ENCODE data around the gene ACAP1.
"Not testable (repeated sequence)": the region's sequence is repeated elsewhere in the genome, so short reads cannot be mapped to it uniquely, and the experiment has no call there.

The ACAP1 gene

DNA sequence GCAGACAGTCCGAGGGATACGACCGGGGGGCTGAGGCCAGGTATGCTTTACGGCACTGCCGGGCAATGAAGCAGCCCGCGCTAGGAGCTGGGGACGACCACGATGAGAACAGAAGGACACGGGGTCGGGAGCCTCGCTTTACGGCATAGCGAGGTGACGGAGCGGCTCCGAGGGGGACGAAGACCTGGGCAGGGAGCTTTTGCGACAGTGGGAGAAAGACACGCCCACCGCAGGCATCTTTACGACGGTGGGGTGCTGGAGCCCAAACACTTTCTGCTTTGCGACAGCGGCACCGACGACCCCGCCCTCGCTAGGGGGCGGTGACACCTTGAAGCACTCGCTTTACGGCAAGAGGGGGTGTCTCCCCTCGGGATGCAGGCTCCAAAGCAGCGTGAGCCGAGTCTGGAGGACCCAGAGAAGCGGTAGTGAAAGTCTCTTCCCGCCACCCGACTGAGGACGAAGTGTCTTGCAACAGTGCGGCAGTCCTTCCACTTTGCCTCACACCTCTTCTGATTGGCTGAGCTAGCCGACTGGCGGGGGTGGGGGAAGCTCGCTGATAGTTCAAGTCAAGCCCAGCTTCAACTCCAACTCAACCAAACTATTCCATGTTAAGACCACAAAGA is 6.8 kb upstream of the ACAP1 start:
- DNase-seq (ENCODE audit: low read depth, low spot score): peak; percentile 98

DNA sequence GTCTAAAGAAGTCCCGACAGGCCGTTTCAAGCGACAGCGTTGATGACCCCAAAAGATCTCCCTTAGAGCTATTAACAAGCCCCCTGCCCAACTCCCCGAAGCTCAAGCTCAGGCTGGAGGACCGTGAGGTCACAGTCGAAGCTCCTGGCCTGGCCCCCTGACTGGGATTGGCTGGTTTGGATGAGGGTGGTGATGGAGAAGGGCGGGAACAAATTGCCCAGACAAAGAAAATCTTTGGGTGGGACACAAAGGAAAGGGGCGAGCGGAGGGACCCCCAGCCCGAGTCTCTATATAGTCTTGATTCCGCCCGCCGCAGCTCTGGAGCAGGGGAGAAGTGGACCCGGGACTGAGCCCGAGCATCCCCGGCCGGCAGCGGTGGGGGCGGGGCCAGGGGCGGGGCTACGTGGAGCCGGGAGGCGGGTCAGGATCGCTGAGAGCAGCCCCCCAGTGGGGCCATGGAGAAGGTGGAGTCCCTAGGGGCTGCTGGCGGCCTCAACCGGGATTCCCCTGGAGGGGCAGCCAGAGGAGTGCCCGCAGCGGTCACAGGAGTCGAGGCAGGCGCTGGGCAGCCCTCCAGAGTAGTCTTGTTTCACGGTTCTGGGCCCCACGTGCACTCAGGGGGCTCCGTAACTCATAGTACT is 6.2 kb upstream of the ACAP1 start:
- peak; percentile 57 for DNase-seq (ENCODE audit: low read depth, low spot score)

DNA sequence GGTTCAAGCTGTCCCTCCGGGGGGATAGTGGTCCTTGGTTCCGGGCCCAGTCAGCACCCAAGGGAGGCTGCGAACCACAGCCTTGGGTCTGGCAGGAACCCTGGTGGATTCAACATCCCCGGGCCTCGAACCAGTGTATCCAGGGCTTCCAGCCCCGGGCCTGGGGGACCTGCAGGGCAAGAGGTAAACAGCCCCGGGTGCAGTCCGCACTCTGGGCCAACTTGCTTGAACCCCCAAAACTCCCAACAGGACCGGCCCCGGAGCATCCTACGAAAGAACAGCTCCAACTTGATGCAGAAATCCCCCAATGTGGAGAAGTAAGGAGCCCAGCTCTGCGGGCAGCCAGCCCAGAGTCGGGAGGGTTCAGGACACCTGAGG is 5.7 kb upstream of the ACAP1 start:
- no peak for DNase-seq (ENCODE audit: low read depth, low spot score)

DNA sequence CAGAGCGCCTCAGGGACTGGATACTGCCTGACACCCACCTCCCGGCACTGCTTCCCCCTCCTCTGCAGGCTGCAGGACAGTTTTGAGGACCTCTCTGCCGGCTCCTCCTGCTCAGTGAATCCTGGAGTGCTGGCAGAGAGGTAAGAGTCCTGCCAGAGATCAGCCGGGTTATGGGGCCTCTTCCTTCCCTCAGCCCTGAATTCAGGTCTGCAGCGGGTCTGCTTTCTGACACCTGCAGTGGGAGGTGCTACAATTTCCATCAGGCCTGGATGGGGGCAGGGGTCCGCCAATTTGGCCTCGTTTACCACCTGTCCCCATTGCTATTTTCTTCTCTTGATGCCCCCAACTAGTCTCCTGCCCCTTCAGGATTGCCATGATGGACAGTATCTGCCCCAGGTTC is 4.2 kb upstream of the ACAP1 start:
- no peak for DNase-seq (ENCODE audit: low read depth, low spot score)

DNA sequence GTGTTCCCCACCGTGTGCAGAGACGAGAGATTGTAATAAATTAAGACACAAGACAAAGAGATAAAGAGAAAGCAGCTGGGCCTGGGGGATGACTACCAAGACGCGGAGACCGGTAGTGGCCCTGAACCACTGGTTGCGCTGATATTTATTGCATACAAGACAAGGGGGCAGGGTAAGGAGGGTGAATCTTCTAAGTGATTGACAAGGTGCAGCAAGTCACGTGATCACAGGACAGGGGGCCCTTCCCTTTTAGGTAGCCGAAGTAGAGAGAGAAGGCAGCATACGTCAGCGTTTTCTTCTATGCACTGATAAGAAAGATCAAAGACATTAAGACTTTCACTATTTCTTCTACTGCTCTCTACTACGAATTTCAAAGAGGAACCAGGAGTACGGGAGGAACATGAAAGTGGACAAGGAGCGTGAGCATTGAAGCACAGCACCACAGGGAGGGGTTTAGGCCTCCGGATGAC is 3.7 kb upstream of the ACAP1 start:
- not testable (repeated sequence) for DNase-seq (ENCODE audit: low read depth, low spot score)

DNA sequence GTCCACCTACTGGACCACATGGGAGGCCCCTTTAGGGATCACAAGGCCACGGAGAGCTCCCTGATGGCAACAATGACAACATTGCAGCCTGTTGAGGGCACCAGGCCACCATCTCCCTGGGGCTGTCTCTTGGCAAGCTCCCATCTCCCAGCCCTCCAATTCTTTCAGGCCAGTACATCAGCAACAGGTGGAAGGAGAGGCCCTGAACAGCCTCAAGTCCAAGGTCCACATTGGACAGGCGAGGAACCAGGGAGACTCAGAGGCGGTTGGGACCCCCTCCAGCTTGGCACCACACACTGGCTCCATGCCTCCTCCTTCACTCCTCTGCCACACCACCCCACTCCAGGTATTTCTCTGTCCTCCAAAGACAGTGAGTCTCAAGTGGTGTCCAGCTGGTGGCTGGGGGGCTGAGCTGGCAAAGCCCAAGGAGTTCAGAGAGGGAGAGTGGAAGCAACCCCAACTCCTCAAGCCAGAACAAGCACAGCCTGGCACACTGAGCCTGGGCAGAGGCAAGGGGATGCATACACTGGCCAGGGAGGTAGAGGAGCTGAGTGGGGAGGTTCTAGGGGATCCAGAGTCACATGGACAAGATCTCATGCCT is 1.3 kb upstream of the ACAP1 start:
- no peak for DNase-seq (ENCODE audit: low read depth, low spot score)

DNA sequence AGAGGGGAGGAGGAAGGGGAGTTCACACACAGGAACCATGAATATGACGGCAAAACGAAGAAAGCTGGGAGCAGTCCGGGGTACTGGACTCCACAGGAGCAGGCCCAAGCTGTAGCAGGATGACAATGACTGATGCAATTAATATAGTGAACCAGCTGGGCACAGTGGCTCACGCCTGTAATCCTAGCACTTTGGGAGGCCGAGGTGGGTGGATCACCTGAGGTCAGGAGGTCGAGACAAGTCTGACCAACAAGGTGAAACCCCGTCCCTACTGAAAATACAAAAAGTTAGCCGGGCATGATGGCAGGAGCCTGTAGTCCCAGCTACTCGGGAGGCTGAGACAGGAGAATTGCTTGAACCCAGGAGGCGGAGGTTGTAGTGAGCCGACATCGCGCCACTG is 564 bp upstream of the ACAP1 start:
- not testable (repeated sequence) for DNase-seq (ENCODE audit: low read depth, low spot score)

DNA sequence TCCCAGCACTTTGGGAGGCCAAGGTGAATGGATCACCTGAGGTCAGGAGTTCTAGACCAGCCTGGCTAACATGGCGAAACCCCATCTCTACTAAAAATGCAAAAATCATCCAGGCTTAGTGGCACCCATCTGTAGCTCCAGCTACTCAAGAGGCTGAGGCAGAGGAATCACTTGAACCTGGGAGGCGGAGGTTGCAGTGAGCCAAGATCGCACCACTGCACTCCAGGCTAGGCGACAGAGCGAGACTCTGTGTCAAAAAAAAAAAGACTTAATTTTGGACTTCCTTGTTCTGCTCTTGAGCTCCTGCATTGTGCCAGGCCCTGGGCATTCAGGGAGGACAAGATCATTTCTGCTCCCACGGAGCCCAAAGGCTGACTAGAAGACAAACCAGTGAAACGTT is 1.3 kb downstream of the ACAP1 start:
- not testable (repeated sequence) for DNase-seq (ENCODE audit: low read depth, low spot score)

DNA sequence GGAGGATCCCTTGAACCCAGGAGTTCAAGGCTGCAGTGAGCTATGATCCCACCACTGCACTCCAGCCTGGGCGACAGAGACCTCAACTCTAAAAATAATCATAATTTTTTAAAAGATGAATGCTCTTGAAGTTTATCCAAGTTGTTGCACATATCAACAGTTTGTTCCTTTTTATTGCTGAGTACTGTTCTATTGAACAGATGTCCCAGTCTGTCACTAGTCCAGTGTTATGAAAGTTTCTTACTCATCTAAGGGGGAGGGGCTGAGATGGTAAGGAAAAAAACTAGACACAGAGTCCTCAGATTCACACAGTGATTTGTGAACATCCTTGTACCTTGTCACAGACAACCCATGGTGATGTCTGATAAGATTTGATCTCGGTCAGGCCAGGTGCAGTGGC is 3.9 kb downstream of the ACAP1 start:
- DNase-seq (ENCODE audit: low read depth, low spot score): no peak

DNA sequence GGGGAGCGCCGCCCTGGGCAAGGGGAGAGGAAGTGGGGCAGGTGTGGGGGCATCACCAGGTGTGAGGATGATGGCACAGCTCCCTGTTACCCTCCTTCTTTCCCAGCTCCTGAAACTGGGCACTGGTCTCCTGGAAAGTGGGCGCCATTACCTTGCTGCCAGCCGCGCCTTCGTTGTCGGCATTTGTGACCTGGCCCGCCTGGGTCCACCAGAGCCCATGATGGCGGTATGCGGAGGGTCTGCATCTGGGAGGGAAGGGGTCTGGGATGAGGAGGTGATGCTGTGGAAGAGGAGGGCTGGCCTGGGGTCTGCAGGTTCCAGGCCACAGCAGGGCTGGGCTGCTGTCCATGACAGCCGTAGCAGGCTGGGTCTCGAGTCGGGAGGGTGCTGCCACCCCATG is 5.5 kb downstream of the ACAP1 start:
- DNase-seq (ENCODE audit: low read depth, low spot score): no peak

DNA sequence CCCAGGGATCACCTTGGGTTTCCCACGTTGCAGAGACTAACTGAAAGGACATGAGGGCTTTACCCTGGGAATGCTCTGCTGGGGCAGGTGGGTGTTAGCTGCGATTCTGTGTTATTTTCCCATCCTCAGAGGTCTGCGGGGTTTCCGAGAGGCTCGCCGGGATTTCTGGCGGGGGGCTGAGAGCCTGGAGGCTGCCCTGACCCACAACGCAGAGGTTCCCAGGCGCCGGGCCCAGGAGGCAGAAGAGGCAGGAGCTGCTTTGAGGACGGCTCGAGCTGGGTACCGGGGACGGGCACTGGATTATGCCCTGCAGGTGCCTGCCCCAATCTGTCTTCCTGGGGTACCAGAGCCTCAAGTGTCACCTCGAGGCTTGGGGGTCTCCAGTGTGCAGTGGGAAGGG is 6.9 kb downstream of the ACAP1 start:
- DNase-seq (ENCODE audit: low read depth, low spot score): no peak

DNA sequence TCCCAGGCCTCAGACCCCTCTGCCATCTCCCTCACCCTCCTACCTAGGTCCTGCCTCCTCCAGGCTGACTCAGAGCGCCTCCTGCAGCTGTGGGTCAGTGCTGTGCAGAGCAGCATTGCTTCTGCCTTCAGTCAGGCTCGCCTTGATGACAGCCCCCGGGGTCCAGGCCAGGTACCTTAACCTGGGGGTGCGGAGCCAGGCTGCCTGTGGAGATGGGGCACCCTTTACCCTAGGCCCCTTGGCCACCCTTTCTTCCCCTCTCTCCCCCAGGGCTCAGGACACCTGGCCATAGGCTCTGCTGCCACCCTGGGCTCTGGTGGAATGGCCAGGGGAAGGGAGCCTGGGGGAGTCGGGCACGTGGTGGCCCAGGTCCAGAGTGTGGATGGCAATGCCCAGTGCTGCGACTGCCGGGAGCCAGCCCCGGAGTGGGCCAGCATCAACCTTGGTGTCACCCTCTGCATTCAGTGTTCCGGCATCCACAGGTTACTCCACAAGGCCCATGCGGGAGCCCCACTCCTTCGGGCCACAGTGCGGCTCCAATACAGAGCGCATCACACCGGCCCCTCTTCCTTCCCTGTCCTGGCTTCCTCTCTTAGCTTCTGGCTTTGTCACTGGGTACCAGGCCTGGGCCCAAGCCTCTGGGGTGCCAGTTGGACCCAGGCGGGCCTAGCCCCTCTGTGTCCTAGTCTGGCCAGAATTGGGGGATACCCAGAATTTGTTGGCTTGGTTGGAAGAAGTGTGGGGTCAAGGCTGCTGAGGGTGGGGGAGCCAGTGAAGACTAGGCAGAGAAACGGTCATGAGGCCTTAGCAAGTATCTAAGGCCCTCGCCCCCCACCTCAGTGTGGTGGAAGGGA is 10.7 kb downstream of the ACAP1 start:
- no peak for DNase-seq (ENCODE audit: low read depth, low spot score)

DNA sequence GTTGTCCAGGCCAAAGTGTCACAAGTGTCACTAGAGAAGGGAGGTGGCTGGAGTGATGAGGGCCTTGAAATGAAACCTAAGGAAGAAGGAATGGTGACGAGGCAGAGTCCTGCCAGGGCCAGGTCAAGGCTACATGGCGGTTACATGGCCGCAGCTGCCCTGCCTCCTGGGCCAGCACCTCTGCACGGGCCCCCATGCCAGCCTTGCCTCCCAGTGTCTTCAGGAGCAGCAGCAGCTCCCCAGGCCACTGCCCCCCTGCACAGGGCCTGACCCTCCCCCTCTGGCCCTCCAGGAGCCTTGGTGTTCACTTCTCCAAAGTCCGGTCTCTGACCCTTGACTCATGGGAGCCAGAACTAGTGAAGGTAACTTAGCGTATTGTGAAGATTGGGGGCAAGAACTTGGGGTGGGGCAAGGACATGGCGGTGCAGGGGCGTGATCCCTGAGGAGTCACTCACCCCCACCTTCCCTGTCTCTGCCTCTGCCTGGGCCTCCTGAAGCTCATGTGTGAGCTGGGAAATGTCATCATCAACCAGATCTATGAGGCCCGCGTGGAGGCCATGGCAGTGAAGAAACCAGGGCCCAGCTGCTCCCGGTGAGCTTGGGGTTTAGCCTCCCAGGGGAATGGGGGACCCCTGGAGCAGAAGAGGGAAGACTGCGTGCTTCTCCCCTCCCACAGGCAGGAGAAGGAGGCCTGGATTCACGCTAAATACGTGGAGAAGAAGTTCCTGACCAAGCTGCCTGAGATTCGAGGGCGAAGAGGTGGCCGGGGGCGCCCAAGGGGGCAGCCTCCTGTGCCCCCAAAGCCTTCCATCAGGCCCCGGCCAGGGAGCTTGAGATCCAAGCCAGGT is 11.5 kb downstream of the ACAP1 start:
- DNase-seq (ENCODE audit: low read depth, low spot score): no peak

DNA sequence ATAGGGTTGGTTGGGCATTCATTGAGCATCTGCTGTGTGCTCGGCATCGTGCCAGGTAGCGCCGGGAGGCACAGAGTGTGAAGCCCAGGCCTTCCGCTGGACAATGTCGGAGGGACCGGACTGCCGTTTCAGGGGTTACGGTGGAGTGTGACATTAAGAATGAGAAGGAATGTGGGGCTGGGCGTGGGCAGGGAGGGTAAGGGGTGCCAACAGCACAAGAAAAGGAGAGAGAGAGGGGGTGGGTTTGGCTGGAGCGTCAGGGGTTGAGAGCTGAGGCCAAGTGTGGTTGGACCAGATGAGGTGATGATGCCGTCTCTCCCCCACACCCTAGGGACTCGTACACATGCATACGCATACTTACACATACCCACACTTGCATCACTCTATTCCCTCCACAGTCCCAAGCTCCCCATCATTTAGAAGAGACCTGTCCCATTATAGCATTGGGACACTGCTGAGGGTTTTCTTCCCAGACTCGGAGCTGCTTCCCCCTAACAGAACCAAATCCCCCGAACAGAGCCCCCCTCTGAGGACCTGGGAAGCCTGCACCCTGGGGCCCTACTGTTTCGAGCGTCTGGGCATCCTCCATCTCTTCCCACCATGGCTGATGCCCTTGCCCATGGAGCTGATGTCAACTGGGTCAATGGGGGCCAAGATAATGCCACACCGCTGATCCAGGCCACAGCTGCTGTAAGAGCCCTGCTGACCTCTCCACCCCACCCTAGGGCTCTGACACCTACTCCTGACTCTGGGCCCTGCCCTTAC is 12.3 kb downstream of the ACAP1 start:
- no peak for DNase-seq (ENCODE audit: low read depth, low spot score)

DNA sequence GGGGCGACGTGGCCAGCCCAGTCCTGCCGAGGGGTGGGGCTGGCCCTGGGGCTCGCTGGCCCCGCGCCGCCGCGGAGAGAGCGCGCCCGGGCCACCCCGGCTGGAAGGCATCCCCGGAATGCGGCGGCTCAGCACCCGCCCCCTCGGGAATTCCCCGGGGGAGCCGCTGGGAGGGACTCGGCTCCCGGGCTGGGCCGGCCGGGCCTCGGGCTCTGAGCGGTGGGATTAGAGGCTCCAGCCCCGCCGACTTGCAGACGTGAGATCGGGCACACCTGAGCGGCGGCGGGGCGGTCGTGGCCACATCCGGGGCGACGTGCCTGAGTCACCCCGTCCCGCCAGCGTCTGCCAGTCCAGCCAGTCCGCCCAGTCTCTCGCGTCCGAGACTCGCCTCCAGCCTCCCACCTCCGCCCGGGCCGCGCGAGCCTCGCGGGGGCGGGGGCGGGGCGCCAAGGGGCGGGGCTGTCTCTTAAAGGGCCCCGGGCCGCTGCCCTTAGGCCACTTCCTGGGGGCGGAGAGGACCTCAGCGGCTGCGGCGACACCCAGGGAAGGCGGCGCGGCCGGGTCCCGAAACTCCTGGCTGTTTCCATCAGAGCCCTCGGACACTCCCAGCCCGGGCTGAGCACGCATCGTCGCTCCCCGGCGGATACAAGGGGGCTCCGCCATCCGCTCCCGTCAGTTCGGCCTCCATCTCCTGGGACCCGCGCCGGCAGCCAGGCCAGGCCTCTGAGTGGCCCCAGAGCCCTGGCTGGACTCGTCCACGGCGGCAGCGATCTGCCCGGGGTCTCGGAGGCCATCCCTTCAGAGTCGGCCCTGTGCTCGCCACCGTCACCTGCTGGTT is 15.6 kb downstream of the ACAP1 start, which contains the start of gene KCTD11:
Gene KCTD11 (plus strand): TSS at position 498 of the 838 bp plus-strand sequence.
- DNase-seq (ENCODE audit: low read depth, low spot score): peak; percentile 37

DNA sequence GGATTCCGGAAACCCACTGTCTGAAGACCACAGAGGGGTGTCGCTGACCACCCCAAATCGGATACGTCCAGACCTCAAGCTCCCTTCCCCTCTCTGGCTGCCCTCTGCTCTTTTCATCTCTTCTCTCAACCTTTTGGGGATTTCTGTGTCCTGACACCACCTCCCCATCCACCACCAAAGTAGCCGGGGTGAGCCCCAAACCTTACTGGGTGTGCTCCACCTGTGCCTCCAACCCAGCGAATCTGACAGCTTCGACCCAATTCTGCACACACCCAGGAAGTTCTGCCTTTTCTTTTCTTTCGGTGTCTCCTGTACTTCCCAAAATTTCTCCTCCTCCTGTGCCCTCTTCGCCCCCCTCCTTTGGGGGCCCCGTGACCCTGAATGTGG is 16.2 kb downstream of the ACAP1 start:
- no peak for DNase-seq (ENCODE audit: low read depth, low spot score)

DNA sequence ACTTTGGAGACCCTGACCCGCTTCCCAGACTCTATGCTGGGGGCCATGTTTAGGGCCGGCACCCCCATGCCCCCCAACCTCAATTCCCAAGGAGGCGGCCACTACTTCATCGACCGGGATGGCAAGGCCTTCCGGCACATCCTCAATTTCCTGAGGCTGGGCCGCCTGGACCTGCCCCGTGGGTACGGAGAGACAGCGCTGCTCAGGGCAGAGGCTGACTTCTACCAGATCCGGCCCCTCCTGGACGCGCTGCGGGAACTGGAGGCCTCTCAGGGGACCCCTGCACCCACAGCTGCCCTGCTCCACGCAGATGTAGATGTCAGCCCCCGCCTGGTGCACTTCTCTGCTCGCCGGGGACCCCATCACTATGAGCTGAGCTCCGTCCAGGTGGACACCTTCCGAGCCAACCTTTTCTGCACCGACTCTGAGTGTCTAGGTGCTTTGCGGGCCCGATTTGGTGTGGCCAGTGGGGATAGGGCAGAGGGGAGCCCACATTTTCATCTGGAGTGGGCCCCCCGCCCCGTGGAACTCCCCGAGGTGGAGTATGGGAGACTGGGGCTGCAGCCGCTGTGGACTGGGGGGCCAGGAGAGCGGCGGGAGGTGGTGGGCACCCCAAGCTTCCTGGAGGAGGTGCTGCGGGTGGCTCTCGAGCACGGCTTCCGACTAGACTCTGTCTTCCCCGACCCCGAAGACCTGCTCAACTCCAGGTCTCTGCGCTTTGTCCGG is 16.7 kb downstream of the ACAP1 start:
- no peak for DNase-seq (ENCODE audit: low read depth, low spot score)

DNA sequence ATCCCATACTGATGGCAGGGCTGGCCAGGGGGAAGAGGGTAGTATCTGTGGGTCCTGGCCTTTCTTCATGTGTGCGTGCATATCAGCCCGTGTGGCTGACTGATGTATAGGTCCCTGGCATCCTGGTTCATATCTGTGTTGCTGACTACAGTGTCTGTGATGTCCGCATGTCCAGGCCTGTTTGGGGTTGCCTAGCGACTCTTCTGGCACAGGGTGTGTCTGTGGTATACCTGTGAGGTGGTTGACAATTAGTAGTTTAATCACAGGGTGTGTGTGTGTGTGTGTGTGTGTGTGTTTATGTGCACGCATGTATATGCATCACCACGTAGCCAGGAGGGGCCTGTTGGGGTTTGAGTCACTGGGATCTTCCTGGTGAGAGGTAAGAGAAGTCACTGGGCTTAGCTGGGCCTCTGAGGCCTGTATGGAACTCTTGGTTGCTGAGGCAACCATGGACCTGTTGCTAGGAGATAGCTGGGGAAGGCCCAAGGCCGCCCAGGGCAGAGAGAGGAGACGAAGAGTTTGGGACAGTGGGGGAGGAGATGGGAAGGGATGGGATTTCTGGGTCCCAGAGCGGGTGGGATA is 18.0 kb downstream of the ACAP1 start:
- DNase-seq (ENCODE audit: low read depth, low spot score): no peak

DNA sequence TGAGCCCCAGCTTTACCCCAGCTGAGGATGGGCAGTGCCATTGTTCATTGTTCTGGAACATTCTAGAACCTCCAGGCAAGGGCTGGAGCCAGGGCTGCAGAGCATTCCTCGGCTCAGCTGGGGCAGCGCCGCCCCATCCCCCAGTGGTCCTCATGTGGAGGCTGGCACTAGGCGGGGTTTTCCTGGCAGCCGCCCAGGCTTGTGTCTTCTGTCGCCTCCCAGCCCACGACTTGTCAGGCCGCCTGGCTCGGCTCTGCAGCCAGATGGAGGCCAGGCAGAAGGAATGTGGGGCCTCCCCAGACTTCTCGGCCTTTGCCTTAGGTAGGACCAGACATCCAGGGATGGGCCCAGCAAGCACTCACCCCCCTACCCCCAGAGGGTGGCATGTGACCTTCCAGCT is 18.7 kb downstream of the ACAP1 start, which contains the start of gene TMEM95:
Gene TMEM95 (plus strand): TSS at position 104 of the 400 bp plus-strand sequence. CDS start 49 bp downstream, at position 153.
- DNase-seq (ENCODE audit: low read depth, low spot score): no peak
